Smooth muscle cell (in vitro differentiated cells): ENCODE measurements around the gene ZNF326. TPM values are rescaled to one million over a fixed set of nuclear protein-coding genes. Genes with fewer than 3 reads are reported as not detected.
"Not testable (repeated sequence)": the region's sequence is repeated elsewhere in the genome, so short reads cannot be mapped to it uniquely, and the experiment has no call there.

ENCODE experiments used
- DNase-seq: peaks from one replicate; lab custom pipeline; 2025; ENCODE audit not compliant: unreplicated experiment; lab: John Stamatoyannopoulos, UW
- H2AFZ ChIP-seq: fragments of 200-600 bp; sonication (generic); 2 replicates; pipeline ENCODE4 v1.6.0; 2016; ENCODE audit warnings: antibody characterized with exemption, low read depth, mild to moderate bottlenecking
- H3F3A ChIP-seq: fragments of 200-600 bp; sonication (generic); 2 replicates; pipeline ENCODE4 v1.6.0; 2017; ENCODE audit warnings: antibody characterized with exemption, low read depth
- H3K27ac ChIP-seq: fragments of 200-600 bp; sonication (generic); 2 replicates; pipeline ENCODE4 v1.5.1; 2016; ENCODE audit warnings: low read depth, mild to moderate bottlenecking
- H3K27me3 ChIP-seq: fragments of 200-600 bp; sonication (generic); 2 replicates; pipeline ENCODE4 v1.6.1; 2016; ENCODE audit warnings: low read depth, mild to moderate bottlenecking
- H3K36me3 ChIP-seq: fragments of 200-600 bp; sonication (generic); 2 replicates; pipeline ENCODE4 v1.5.1; 2016; ENCODE audit warnings: low read depth
- H3K4me1 ChIP-seq: fragments of 200-600 bp; sonication (generic); 2 replicates; pipeline ENCODE4 v1.5.1; 2016; ENCODE audit warnings: low read depth
- H3K4me2 ChIP-seq: fragments of 200-600 bp; sonication (generic); 2 replicates; pipeline ENCODE4 v1.6.0; 2016; ENCODE audit warnings: mild to moderate bottlenecking
- H3K4me3 ChIP-seq: fragments of 200-600 bp; sonication (generic); 2 replicates; pipeline ENCODE4 v1.5.1; 2016; ENCODE audit warnings: mild to moderate bottlenecking
- H3K79me2 ChIP-seq: fragments of 200-600 bp; sonication (generic); 2 replicates; pipeline ENCODE4 v1.6.0; 2016; ENCODE audit warnings: low read depth, mild to moderate bottlenecking
- H3K9ac ChIP-seq: fragments of 200-600 bp; sonication (generic); 2 replicates; pipeline ENCODE4 v1.6.0; 2016; ENCODE audit warnings: low read depth
- H3K9me3 ChIP-seq: fragments of 200-600 bp; sonication (generic); replicated peaks from 2 replicates; pipeline ENCODE4 v1.5.1; 2016; ENCODE audit warnings: low read depth
- H4K20me1 ChIP-seq: fragments of 200-600 bp; sonication (generic); 2 replicates; pipeline ENCODE4 v1.6.0; 2016; ENCODE audit warnings: low read depth
- WGBS: methylation state at CpG from one replicate; pipeline ENCODE4 v1.1.7; 2016; ENCODE audit warnings: low lambda C conversion rate; 5-methylcytosine and 5-hydroxymethylcytosine counted together
- polyA plus RNA-seq: library from polyadenylated mRNA; unstranded; fragments of >200 nt; fragmentation: Nextera tagmentation; extraction: Ambion mirVana; gene quantifications from 2 replicates; pipeline ENCODE4 v1.2.1, GENCODE V29; 2016
- total RNA-seq: library from RNA; depleted of rRNA; stranded (reverse); fragments of >200 nt; gene quantifications from 2 replicates; pipeline ENCODE4 v1.2.3, GENCODE V29; 2014
- TF ChIP-seq, protein P1 (sequence below): fragments of 200-600 bp; sonication (generic); IDR thresholded peaks from 2 replicates; pipeline ENCODE4 v1.5.1; 2017; ENCODE audit warnings: borderline replicate concordance, mild to moderate bottlenecking, antibody characterized with exemption; ENCODE audit not compliant: insufficient read depth, poor library complexity, severe bottlenecking

Gene ZNF326
- total and polyA plus RNA-seq, 2 experiments from 2014 or later = 7.7 to 12.8 TPM

- no peak overlapping the region for H3K4me2 ChIP-seq
- H3K79me2 ChIP-seq = no peaks in the 10 kb centered on the region
- H3K4me3 ChIP-seq = no peak overlapping the region
- no peaks in the 10 kb centered on the region for H3K36me3 ChIP-seq
- H4K20me1 ChIP-seq = no peaks in the 10 kb centered on the region
- TF ChIP-seq, protein P1, sequence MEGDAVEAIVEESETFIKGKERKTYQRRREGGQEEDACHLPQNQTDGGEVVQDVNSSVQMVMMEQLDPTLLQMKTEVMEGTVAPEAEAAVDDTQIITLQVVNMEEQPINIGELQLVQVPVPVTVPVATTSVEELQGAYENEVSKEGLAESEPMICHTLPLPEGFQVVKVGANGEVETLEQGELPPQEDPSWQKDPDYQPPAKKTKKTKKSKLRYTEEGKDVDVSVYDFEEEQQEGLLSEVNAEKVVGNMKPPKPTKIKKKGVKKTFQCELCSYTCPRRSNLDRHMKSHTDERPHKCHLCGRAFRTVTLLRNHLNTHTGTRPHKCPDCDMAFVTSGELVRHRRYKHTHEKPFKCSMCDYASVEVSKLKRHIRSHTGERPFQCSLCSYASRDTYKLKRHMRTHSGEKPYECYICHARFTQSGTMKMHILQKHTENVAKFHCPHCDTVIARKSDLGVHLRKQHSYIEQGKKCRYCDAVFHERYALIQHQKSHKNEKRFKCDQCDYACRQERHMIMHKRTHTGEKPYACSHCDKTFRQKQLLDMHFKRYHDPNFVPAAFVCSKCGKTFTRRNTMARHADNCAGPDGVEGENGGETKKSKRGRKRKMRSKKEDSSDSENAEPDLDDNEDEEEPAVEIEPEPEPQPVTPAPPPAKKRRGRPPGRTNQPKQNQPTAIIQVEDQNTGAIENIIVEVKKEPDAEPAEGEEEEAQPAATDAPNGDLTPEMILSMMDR = no peak
- H3K27ac ChIP-seq = no peak overlapping the region
- no peaks in the 10 kb centered on the region for H3K4me1 ChIP-seq
- H3K9me3 ChIP-seq = no peaks in the 10 kb centered on the region
- no peak for DNase-seq
- no peak overlapping the region for H3K9ac ChIP-seq
- H3F3A ChIP-seq = no peaks in the 10 kb centered on the region
- no peaks in the 10 kb centered on the region for H3K27me3 ChIP-seq
- H2AFZ ChIP-seq = no peak overlapping the region
- 49% methylated on average over 4 of the region's 4 CpGs for WGBS
Observed at GRCh38 chr1:89980605-89981004, 14.3 kb upstream of the ZNF326 start.

- H4K20me1 ChIP-seq, H3K4me2 ChIP-seq, H3K9ac ChIP-seq, H3K4me1 ChIP-seq, H3K27ac ChIP-seq, H3K36me3 ChIP-seq, H3K9me3 ChIP-seq, H3K4me3 ChIP-seq, DNase-seq, H2AFZ ChIP-seq, H3F3A ChIP-seq, H3K79me2 ChIP-seq, H3K27me3 ChIP-seq: not testable (repeated sequence)
- 94% methylated on average over 2 of the region's 2 CpGs for WGBS
Observed at GRCh38 chr1:89982846-89983245, 12.1 kb upstream of the ZNF326 start.

DNA sequence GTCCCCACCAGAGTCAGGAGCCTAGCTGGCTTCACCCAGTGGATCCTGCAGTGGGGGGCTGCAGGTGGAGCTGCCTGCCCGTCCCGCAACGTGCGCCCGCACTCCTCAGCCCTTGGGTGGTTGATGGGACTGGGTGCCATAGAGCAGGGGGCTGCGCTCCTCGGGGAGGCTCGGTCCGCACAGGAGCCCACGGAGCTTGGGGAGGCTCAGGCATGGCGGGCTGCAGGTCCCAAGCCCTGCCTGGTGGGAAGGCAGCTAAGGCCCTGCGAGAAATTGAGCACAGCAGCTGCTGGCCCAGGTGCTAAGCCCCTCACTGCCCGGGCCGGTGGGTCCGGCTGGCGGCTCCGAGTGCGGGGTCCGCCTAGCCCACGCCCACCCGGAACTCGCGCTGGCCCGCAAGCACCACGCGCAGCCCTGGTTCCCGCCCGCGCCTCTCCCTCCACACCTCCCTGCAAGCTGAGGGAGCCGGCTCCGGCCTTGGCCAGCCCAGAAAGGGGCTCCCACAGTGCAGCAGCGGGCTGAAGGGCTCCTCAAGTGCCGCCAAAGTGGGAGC is 10.3 kb upstream of the ZNF326 start:
- not testable (repeated sequence) for H2AFZ ChIP-seq, H4K20me1 ChIP-seq, H3K4me2 ChIP-seq, H3K4me3 ChIP-seq, H3K27ac ChIP-seq, H3K9ac ChIP-seq, H3F3A ChIP-seq, H3K79me2 ChIP-seq, H3K36me3 ChIP-seq, H3K9me3 ChIP-seq, H3K4me1 ChIP-seq, H3K27me3 ChIP-seq, DNase-seq
- 98% methylated on average over 24 of the region's 33 CpGs for WGBS

DNA sequence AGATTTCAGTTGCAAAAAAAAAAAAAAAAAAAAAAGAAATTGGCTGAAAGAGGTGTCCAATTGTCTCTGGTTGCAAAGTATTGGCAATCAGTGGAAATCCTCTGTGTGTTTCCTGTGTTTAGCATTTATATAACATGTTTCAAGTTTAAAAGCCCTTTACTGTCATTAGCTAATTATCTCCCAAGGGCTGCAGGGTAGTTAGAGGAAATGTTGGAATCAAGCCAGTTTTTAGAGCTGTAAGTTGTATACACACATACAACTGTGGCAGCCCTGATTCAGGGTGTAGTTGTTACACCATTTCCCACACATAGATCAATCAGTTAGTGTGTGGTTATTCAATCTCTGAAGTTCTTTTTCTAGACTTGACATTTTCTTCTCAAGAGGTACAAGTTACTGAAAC is 8.9 kb upstream of the ZNF326 start:
- Histone ChIP-seq H2AFZ (no peak overlapping the region), H3K4me1 (peaks cover 1% of the 10 kb centered on the region), H3K9me3 (no peaks in the 10 kb centered on the region), H3K27ac (no peak overlapping the region), H3K27me3 (no peaks in the 10 kb centered on the region), H3K4me3 (no peak overlapping the region), H3K36me3 (no peaks in the 10 kb centered on the region), H3K4me2 (no peak overlapping the region), H3K79me2 (no peaks in the 10 kb centered on the region), H3F3A (peaks cover 3% of the 10 kb centered on the region), H3K9ac (no peak overlapping the region), H4K20me1 (no peaks in the 10 kb centered on the region)
- DNase-seq = no peak
- TF ChIP-seq, protein P1 = no peak
